ENCODE measurements around the gene PTPRT.
"Not testable (repeated sequence)": the region's sequence is repeated elsewhere in the genome, so short reads cannot be mapped to it uniquely, and the experiment has no call there.

The PTPRT gene

DNA sequence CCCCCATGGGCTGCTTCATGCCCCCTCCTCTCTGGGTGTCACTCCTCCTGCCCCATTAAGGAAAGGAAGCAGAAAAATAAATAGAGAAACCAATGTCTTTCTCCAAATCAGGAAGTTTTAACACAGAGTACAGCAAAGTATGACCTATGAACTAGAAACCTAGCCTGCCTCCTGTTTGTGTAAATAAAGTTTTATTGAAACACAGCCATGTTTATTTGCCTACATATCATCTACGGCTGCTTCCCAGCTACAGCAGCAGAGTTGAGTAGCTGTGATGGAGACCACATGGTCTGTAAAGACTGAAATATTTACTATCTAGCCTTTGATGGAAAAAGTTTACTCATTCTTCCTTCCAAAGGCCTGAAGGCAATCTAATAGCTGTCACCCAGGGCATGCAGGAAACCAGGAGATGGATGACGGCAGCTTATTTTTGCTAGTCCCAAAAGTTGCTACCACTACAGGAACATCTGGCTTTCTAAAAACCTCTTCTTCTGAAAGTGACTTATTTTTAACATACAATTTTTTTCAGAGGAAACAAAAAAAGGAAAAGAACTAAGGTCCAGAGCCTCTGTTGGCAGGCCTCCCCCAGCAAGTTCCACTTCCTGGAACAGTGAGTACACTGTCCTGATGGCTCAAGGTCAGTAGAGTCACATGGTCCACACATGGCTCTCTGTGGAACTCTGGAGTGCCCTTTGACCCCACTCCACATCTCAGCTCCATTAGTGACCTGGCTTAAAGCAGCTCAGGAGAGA, 287.8 kb downstream of the PTPRT start:
- DNase-seq, result no peak

DNA sequence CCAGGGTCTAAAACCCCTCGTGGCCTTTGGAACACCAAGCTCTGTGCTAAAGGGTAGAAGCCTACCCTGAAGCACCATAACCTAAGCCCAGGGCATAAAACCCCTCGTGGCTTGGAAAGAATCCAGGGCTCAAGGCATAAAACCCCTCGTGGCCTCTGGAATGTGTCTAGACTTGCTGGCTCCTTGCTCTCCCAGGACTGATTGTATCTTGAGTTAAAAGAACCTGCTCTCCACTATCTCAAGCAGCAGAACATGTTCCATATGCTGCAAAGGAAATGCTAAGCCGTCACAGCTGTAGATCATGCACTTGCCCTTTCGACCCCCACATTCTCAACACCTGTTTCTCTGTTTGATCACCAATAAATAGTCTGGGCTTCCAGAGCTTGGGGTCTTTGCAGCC, 288.9 kb downstream of the PTPRT start:
- not testable (repeated sequence) for DNase-seq

DNA sequence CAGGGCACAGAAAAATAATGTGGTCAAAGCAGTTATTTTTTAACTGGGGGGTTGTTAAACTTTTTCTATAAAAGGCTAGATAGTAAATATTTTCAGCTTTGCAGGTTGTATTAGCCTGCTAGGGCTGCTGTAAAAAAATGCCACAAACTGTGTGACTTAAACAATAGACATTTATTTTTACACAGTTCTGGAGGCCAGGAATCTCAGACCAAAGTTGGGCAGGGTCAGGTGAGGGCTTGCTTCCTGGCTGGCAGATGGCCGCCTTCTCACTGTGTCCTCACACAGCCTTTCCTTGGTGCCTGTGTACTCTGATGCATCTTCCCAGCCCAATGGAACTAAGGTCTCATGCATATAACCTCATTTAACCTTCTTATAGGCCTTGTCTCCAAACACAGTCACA, 294.7 kb downstream of the PTPRT start:
- DNase-seq, result no peak

DNA sequence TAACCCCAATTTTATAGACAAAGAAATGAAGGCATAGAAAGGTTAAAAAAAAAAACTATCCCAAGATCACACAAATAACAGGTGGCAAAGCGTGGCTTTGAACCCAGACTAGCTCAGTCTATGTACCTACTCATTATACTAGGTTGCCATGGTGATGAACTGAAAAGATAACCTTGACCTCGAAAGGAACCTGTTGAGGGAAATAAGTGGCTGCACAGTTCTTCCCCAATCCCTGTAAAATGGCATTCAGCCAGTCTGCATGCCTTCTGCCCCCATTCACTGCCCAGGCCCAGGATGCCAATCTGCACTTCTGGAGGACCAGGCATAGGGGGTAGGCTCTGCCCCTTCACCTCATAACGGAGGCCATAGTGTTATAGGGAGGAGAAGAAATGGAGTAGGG, 295.2 kb downstream of the PTPRT start:
- DNase-seq, result no peak

DNA sequence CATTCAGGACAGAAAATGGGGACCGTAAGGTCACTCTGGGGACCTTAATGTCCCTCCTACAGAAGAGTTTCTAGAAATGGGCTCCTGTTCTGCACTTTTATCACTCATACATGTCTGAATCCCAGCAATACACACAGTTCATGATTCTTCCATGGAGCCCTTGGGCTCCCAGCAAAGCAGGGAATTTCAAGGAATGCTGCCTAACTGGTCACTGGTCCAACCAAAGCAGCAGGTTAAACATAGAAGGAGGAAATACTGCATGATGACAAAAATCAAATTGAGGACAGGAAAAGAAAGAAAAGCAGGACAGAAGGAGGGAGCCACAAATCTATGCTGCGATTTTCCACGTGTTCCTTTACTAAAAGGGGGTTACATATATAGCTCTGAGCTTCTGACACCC, 300.2 kb downstream of the PTPRT start:
- DNase-seq, result no peak

DNA sequence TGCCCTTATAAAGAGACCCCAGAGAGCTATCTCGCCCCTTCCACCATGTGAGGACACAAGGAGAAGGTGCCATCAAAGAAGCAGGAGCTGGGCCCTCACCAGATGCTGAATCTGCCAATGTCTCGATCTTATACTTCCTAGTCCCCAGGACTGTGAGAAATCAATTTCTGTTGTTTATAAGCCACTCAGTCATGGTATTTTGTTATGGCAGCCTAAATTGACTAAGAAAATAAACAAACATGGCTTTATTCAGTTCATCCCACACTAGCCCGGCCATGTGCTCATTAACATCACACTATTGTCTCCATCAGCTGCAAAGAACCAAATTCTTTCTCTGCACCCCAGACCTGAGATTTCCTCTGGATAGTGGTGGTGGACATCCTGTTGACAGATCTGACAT, 302.4 kb downstream of the PTPRT start:
- no peak for DNase-seq

DNA sequence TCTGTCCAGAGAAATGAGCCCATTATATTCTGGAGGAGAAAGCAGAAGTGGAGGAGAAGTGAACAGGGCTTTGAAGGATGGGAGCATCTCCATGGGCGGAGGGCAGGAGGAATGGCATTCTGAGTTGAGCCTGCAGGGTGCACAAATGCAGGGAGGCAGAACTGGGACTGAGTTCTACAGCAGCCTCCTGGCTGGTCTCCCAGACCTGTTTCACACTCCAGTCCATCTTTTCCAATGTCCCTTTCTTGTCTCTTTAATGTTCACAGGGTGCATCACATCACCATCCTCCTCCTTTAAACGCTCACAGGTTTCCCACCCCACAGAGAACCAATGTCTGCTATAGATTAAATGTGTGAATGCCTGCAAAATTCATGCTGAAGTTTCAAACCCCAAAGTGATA, 302.9 kb downstream of the PTPRT start:
- no peak for DNase-seq

DNA sequence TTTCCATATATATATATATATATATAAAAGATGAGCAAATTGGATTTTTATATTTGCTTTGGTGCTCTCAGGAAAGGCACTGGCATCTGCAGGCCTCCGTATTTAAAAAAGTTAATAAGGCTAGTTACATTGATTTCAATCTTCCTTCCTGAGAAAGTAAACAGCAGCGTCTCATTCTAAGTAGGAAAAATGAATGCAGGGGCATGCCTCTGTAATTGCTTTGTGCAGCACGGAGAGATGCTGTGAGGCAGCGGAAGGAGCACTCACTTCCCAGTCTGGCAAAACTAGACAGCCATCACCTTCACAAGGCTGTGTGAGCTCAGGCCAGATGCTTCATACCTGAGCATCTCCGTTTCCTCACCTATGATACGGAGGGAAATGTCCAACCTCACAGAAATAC, 303.7 kb downstream of the PTPRT start:
- DNase-seq, result no peak

DNA sequence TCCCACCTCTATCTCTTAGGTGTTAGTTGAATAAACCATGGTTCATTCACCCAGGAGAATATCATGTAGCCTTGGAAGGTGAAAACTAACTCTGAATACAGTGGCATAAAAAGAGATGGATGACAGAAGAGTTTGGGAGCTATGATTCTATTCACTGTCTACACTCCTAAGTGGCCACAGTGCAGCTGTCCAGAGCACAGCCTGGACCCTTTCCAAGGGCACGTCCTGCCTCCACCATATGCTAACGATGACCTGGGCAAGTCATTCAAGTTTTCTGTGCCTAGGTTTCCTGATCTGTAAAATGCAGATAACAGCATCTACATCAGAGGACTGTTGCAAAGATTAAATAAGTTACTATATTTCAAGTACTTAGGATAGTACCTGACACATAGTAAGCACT, 314.1 kb downstream of the PTPRT start:
- DNase-seq, result no peak

DNA sequence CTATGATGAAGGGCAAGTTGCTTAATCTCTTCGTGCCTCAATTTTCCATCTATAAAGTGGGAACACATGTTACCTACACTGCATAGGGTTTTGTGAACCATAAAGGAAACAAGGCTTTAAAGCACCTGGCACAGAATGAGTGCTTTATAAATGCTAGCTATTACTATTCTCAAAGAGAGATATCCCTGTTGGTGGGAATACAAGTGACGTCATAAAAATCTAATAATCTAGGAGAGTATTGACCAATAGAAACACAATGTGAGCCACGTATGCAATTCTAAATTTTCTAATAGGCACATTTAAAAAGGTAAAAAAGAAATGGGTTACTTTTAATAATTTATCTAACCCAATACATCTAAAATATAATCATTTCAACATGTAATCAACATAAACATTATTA, 316.4 kb downstream of the PTPRT start:
- DNase-seq, result no peak

DNA sequence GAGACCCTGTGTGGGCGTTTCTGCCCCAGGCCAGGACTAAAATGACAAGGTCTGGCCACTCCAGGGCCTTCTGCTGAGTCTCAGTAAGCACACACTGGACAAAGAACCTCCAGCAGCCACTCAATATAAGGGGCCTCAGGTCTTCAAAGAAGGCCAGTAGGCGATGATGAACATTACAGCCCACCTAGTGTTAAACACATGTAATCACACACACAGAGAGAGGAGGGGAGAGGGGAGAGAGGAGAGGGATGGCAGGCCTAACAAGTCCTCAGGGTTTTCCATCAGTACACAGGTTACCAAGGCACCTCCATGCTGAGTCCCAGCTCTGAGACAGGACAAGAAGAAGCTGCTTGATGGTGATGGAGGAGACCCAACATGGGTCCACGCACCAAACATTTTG, 325.6 kb downstream of the PTPRT start:
- no peak for DNase-seq

DNA sequence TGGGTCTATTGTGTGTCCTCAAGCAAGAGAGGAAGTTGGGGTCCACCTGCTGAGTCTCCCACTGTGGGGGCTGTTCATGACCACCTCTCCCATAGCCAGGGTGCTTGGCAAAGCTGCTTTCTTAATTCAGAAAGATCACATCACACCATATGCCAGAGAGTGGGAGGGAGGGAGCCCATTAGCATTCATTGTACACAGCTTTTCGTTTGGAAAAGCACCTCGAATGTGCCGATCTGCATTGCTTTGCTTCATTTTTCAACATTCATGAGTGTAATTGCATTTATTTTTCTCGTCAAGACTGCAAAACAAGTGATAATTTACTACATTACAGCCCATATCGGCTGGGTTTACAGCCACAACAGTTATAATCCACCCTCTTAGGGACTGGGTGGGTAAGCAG, 327.3 kb downstream of the PTPRT start:
- no peak for DNase-seq

DNA sequence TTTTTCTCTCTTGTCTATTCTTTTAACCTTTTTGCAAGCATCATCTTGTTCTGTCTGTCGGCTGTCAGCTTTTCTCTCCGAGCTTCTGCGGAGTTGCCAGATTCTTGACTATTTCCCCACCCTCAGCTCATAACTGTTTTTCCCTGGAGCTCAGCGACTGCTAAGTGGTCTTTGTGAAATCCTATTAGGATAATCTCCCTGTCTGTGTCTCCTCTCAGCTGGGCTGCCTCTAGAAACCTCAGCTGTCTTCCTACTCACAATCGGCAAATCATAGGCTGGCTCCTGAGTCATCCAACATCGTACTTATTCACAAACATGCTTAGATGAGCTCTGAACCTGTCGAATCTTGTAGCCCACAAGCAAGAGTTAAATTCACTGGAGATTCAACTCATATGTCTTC, 332.3 kb downstream of the PTPRT start:
- DNase-seq, result no peak

DNA sequence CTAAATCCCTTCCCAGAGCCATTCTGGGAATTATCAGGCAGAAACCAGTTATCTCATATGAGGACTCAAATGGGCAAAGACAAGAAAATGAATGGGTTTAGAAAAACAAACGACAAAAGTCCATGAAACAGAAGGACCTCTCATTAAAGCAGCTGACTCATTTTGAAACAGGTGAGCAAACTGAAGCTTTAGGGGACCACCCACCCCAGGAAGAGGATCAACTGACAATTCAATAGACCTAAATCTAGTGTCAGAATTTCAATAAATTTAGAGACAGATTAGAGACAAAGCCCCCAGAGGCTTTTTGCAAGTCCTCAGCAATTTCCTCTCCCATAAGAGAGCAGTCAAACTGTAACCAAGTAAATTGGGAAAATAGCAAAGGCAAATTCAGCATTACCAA, 333.8 kb downstream of the PTPRT start:
- no peak for DNase-seq

DNA sequence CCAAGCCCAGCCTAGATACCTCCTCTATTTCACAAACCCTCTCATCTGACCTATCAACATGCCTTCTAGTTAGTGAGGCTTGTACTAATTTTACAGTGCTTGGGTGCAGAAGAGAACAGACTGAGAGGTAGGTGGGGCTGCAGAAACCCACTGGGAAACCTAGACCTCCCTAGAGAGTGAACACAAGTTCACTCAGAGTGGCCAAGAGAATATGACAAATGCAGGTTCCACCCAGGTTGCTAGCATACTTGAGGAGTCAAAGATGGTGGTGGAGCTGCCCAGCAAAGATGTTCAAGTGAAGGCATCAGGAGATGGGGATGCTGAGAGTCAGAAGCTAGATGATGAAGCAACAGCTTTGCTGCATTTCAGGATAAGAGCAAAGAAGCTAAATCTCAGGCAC, 337.0 kb downstream of the PTPRT start:
- no peak for DNase-seq

DNA sequence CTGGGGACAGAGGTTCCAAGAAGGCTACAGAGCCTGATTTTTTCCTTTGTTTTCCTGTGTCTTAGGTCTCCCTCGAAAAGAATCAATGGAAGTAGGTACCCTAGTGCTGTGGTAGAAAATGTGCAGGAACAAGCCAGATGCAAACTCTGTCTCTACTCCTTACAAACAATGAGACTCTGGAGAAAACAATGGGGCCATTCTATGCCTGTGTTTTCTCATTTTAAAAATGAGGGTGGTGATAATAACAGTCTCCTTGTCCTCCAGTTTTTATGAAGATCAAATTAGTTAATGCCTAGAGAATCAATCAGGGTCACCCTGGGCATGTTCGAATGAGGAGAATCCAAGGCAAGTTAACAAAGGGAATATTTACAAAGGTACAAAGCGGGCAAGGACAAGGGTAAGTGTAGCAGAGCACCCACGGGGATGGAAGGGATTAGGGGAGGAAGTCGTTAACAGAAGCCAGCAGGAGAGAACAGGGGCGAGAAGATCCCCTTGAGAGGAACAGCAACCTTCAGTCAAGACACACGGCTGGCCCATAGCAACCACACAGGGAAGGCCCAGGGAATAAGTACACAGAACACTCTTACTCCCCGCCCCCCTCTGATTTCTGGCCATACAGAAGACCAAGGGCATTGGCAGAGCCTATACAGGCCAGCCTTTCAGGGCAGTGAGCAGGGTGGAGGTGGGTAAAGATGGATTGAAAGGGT, 342.8 kb downstream of the PTPRT start:
- DNase-seq, result no peak

DNA sequence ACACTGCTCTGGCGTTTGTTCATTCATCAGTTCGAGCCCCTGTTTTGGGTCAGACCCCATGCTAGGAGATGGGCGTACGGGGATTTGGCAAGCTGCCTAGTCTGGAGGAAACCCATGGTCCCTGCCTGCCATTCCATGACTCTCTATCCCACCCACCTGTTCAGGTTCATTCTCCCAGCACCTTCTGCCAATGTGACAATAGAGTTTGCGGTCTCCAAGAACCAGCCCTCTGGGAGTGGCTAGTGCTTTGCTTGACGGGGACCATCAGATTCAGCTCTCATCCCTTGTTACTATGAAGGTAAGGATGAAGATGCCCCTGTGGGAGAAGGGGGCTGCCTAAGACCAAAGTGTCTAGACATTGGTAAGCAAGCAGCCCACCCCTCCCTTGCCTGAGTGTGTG, 345.0 kb downstream of the PTPRT start:
- no peak for DNase-seq

DNA sequence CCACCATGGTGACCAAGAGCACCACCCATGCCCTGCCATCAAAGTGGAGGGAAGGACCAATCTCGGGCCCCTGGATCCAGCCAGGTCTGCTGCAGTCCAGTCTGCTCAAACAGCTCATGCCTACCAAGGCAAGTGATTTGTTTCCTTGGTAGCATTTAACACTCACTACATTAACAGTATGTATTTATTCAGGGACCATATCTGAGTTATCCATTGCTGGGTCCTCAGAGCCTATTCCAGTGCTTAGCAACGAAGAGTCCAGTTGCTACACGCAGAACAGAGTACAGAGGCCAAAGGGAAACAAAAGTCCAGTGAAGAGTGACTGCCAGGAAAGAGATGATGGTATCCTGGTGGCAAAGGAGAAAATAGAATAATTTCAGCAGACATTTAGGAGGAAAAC, 352.2 kb downstream of the PTPRT start:
- DNase-seq, result no peak

DNA sequence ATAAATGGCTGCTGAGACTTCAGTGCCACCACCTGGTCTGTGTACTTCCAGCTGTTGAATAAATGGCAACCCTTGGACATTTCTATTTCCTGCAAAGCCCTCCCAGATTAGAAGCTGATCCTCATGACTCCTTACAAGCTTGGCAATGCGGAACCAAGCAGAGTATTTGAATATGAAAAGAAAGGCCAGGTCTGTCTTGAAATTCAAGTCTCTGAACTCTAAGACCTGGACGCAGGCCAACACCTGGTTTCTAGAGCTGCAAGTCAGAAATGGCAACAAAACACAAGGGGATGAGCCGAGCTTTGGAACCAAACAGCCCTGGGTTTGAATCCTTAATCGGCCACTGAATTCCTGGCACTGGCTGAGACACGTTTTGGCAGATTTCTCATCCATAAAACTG, 353.4 kb downstream of the PTPRT start:
- no peak for DNase-seq

DNA sequence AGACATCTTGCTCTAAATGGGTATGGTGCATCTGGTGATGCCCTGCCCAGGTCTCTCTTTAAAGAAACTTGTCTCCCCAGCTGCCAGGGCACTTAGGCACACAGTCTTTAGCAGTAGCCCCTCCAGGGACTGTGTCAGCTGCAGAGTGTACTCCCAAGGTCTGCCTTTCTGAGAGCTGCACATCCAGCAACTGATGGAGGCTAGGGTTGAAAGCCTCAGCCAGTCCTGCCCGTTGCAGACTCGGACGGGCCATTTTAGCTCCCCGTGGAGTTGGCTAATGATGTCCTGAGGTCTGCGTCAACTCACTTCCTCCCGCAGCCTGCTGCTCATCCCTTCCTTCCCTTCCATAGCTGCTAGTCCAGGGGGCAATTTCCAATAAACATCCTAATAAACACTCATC, 381.8 kb downstream of the PTPRT start:
- DNase-seq, result no peak

DNA sequence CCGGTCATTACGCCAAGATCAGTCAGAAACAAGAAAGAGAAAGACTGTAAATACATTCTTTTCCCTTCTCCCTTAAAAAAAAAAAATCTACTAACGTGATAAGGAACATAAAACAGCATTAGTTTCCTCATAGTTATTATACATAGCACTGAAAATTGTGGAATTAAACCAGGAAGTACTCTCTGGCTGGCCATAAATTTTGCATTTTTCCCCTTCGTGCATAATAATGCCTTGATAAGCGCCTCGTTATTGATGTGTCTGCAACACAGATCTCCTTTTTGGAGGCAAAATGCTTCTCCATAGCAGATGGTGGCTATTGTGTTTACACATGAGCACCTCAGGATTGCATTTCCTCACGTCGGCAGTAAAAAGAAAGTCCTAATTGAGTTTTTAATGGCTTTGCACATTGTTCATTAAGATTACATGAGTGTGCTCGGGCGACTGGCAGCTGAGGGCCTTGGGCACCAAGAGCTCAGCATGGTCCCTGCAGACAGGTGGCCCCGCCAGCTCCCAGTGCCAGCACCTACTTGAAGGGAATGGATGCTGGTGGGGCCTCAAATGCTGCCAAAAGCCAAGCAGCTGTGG, 394.5 kb downstream of the PTPRT start:
- DNase-seq, result no peak

DNA sequence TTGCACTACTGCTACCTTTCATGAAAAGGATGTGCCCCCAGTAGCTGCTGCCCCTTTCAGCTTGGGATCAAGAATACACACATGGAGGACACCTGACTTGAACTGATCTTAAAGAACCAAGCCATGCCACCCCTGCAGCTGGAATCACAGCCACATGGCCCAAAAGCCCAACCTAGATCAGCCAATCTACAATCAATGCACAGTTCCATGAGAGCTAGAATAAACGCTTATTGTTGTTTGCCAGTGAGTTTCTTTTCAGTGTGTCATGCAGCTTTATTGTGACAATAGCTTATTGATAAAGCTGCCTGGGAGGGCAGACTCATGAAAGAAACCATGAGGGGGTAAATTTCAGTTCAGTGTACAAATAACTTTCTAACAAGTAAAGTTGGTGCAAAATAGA, 397.7 kb downstream of the PTPRT start:
- DNase-seq, result no peak

DNA sequence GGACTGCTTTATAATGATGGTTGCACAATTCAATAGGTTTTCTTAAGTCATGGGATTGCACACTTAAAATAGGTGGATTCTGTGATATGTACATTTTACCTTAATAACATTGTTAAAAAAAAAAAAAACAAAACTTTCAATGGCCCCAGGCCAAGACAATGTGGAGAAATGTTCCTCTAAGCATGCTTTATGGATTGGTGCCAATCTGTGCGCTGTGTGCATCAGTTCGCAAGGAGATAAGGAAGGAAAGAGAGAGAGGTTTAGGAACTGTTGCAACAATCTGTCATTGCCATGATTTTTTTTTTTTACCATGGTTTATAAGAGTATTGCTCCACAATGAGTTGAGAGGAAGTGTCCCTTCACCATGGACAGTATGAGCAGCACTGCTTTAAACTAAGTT, 399.6 kb downstream of the PTPRT start:
- DNase-seq, result no peak

DNA sequence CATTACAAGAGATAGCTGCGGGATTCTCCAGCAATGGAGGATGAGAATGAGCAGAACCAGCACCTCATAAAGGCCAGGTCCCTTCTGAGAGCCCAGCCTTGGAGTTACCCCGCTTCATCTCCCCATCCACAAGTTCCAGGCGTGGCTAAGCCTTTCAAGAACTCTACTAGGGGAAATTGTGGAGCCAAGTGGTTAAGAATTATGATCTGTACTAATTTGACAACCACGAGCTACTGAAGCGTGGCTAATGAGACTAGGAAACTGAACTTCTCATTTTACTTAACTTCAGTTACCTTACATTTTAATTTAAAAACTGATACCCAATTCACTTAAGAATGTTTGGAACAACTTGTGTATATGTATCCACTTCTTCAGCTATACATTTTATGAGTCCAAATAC, 401.0 kb downstream of the PTPRT start:
- DNase-seq, result no peak

DNA sequence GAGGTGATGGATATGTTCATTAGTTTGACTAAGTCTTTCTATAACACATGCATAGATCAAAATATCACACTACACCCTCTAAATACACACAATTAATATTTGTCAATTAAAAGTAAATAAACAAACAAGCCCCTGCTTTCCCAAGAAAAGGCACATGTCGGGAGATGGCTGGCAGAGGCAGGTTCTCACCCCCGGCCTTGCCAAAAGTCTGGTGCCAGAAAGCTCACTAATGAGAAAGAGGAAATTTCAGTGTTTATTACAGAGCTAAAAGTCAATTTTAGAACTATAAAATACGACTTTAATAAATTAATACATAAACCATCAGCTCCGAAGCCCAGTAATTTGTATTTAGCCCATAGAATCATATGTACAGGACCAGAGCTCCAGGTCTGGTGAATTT, 404.7 kb downstream of the PTPRT start:
- DNase-seq, result no peak

All from Kasumi-1 (cell line).